OCI-LY3 (cell line): ENCODE data around the gene PEX10.

Source experiments
- H2AFZ ChIP-seq: fragments of 200-600, 300-600 bp; shearing (Covaris generic); 2 replicates; pipeline ENCODE4 v1.6.0; 2014; ENCODE audit warnings: antibody characterized with exemption, low read depth, low read length
- H3K27ac ChIP-seq: fragments of 200-600, 300-600 bp; sonication (generic); 2 replicates; pipeline ENCODE4 v1.5.1; 2014; ENCODE audit warnings: mild to moderate bottlenecking, low read length, moderate library complexity, mixed read lengths
- H3K27me3 ChIP-seq: fragments of 200-600, 300-600 bp; sonication (generic); 2 replicates; pipeline ENCODE4 v1.6.1; 2014; ENCODE audit warnings: low read depth, low read length, mixed read lengths
- H3K36me3 ChIP-seq: fragments of 200-600, 300-600 bp; sonication (generic); replicated peaks from 2 replicates; pipeline ENCODE3; 2014; ENCODE audit warnings: low read depth, low read length, mixed read lengths
- H3K4me1 ChIP-seq: fragments of 300-600, 200-600 bp; sonication (generic); 2 replicates; pipeline ENCODE4 v1.6.1; 2014; ENCODE audit warnings: low read length, mixed read lengths
- H3K4me2 ChIP-seq: fragments of 200-600, 300-600 bp; sonication (generic); 2 replicates; pipeline ENCODE4 v1.6.1; 2014; ENCODE audit warnings: low read length, mixed read lengths
- H3K4me3 ChIP-seq: fragments of 300-600, 200-600 bp; sonication (generic); 2 replicates; pipeline ENCODE4 v1.5.1; 2014; ENCODE audit warnings: antibody characterized with exemption, mild to moderate bottlenecking, low read length, moderate library complexity
- H3K79me2 ChIP-seq: fragments of 300-600, 200-600 bp; shearing (Covaris generic); 2 replicates; pipeline ENCODE4 v1.6.1; 2014; ENCODE audit warnings: mild to moderate bottlenecking, low read length, mixed read lengths
- H3K9ac ChIP-seq: fragments of 300-600, 200-600 bp; shearing (Covaris generic); 2 replicates; pipeline ENCODE4 v1.6.0; 2014; ENCODE audit warnings: mild to moderate bottlenecking, low read length, moderate library complexity
- H3K9me3 ChIP-seq: fragments of 200-600, 300-600 bp; shearing (Covaris generic); 2 replicates; pipeline ENCODE4 v1.6.1; 2014; ENCODE audit warnings: low read length, mixed read lengths; ENCODE audit not compliant: insufficient read depth
- H4K20me1 ChIP-seq: fragments of 200-600, 300-600 bp; sonication (generic); 2 replicates; pipeline ENCODE4 v1.6.1; 2016; ENCODE audit warnings: low read length, mixed read lengths; ENCODE audit not compliant: insufficient read depth
- CTCF ChIP-seq: fragments of 200-600, 300-600 bp; sonication (generic); IDR thresholded peaks from 2 replicates; pipeline ENCODE4 v1.5.1; 2014; ENCODE audit warnings: antibody characterized with exemption, low read length, low read depth
- EZH2phosphoT487 ChIP-seq: fragments of 200-600 bp; shearing (Covaris generic); IDR thresholded peaks from 2 replicates; pipeline ENCODE4 v1.6.1; 2018; ENCODE audit warnings: antibody characterized with exemption, mixed run types, low read depth

Gene PEX10

GRCh38 chr1:2428490-2428889 is 16.1 kb upstream of the PEX10 start:
- no peak overlapping the region for H3K4me2 ChIP-seq
- H4K20me1 ChIP-seq = no peaks in the 10 kb centered on the region
- H3K27ac ChIP-seq = no peak overlapping the region
- H3K27me3 ChIP-seq = no peaks in the 10 kb centered on the region
- H3K4me3 ChIP-seq = no peak overlapping the region
- H3K4me1 ChIP-seq = no peaks in the 10 kb centered on the region
- H2AFZ ChIP-seq = no peak overlapping the region
- H3K79me2 ChIP-seq = no peaks in the 10 kb centered on the region
- no peak for TF ChIP-seq CTCF
- no peak for TF ChIP-seq EZH2phosphoT487
- 0 out of 2 replicates have a peak, but pooled peaks cover 3% of the 10 kb centered on the region for H3K9me3 ChIP-seq
- H3K36me3 ChIP-seq = no peaks in the 10 kb centered on the region
- no peak overlapping the region for H3K9ac ChIP-seq

GRCh38 chr1:2427976-2428375 is 15.6 kb upstream of the PEX10 start:
- H3K9ac ChIP-seq = no peak overlapping the region
- TF ChIP-seq CTCF (no peak), EZH2phosphoT487 (no peak)
- H3K36me3 ChIP-seq = no peaks in the 10 kb centered on the region
- H3K79me2 ChIP-seq = no peaks in the 10 kb centered on the region
- no peaks in the 10 kb centered on the region for H3K27me3 ChIP-seq
- H3K4me1 ChIP-seq = no peaks in the 10 kb centered on the region
- H3K27ac ChIP-seq = no peak overlapping the region
- no peak overlapping the region for H2AFZ ChIP-seq
- H3K9me3 ChIP-seq = 0 out of 2 replicates have a peak, but pooled peaks cover 7% of the 10 kb centered on the region
- no peak overlapping the region for H3K4me2 ChIP-seq
- no peak overlapping the region for H3K4me3 ChIP-seq
- H4K20me1 ChIP-seq = no peaks in the 10 kb centered on the region

- Histone ChIP-seq H3K79me2 (no peaks in the 10 kb centered on the region), H3K36me3 (no peaks in the 10 kb centered on the region)
- TF ChIP-seq EZH2phosphoT487 (no peak), CTCF (no peak)
These were observed 14.7 kb upstream of the PEX10 start for GRCh38 chr1:2427051-2427450.

GRCh38 chr1:2426540-2426939 is 14.2 kb upstream of the PEX10 start:
- H3K9ac ChIP-seq = no peak overlapping the region
- no peak overlapping the region for H3K4me2 ChIP-seq
- H3K27me3 ChIP-seq = no peaks in the 10 kb centered on the region
- H3K36me3 ChIP-seq = no peaks in the 10 kb centered on the region
- H3K9me3 ChIP-seq = peaks cover 12% of the 10 kb centered on the region; the same call in 1 of the 2 replicates
- no peak overlapping the region for H2AFZ ChIP-seq
- H3K27ac ChIP-seq = no peak overlapping the region
- no peaks in the 10 kb centered on the region for H3K4me1 ChIP-seq
- no peaks in the 10 kb centered on the region for H4K20me1 ChIP-seq
- no peaks in the 10 kb centered on the region for H3K79me2 ChIP-seq
- no peak overlapping the region for H3K4me3 ChIP-seq
- TF ChIP-seq EZH2phosphoT487 (no peak), CTCF (no peak)

More at GRCh38 chr1:2427051-2427450, 14.7 kb upstream of the PEX10 start:
- Histone ChIP-seq H3K4me2 (no peak overlapping the region), H3K27ac (no peak overlapping the region), H3K4me3 (no peak overlapping the region), H3K4me1 (no peaks in the 10 kb centered on the region), H3K9ac (no peak overlapping the region), H2AFZ (no peak overlapping the region), H3K27me3 (no peaks in the 10 kb centered on the region), H4K20me1 (no peaks in the 10 kb centered on the region), H3K9me3 (peaks cover 12% of the 10 kb centered on the region; the same call in 1 of the 2 replicates)
